IPS DF 4.7 (cell line): ENCODE results near the gene ALPK3.

Experiments used
- DNase-seq: peaks from one replicate; pipeline ENCODE4 v3.0.0-alpha.2; 2013; ENCODE audit warnings: low spot score; ENCODE audit errors: extremely low read depth

Gene ALPK3

DNA sequence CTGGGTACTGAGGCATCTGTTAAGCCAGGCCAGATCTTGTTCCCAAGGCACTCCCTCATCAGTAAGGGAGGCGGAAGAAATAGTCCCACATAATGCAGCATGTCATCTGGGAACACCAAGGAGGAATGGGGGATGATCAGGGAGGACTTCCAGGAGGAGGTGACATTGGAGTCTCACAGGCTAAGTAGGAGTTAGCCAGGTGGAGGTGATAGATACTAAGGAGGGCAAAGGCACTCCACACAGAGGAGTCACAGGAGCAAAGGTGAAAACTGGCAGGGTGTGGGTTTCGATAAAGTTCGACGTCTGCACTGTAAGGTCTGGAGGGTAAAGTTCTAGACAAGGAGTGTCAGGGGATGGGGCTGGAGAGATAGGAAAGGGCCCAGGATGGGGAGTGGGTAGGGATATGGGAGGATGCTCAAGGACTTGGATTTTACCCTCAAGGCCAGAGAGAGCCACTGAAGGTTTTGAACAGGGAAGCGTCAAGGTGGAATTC is 73.6 kb downstream of the ALPK3 start:
- no peak for DNase-seq

DNA sequence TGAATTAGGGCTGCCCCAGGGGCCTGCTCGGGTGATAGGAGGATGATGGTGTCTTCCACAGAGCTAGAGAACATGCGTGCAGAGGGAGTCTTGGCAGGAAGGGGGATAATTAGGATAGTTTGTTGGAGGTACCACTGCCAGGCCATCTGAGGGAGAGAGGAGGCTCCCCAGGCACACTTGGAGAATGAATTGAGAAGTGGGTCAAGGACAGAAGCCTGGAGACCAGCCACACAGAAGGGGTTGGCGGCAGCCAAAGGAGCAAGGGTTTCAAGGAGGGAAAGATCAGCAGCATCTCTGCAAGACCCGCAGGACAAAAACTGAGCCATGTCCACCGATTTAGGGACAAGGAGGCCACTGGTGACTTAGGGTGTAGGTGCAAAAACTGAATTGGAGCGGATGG is 74.2 kb downstream of the ALPK3 start:
- DNase-seq, result no peak

DNA sequence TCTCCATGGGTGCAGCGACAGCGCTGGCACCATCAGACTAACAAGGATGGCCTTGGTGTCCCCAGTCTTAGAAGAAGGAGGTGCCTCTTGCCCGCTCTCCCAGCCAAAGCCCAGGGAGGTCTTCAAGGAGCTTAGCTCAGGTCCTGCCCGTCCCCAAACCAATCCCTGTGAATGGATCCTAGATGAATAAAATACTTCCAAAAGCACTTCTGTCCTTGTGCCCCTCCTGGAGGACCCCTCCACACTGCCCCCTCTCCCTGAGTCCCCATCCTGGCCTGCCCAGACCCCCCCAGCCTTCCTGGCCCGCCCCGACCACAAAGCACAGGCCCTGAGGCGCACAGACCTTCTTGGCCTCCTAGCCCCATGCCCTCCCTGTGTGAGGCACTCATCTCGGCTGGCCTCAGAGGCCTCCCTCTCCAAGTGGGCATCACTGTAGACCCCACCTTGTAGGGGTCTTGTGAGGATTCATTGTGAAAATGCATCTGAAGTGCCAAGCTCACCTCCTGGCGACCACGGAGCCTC is 75.7 kb downstream of the ALPK3 start:
- no peak for DNase-seq

DNA sequence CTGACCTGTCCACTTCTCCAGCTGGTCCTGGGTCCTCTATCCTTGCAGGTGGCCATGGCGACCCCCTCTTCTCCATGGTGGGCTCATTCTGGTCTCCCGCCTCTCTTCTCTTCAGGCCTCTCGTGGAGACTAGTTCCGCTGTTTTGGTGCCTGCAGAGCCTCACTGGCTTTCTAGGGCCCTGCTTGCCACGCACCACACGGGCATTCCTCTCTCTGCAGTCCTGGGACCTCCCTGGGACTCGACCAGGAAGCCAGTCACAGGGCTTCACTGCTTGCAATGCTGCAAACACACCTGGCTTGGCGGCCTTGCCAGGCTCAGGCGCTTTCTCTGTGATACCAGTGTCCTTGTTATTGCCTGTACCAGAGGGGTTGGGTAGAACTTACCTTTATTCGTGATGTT is 76.5 kb downstream of the ALPK3 start:
- no peak for DNase-seq

DNA sequence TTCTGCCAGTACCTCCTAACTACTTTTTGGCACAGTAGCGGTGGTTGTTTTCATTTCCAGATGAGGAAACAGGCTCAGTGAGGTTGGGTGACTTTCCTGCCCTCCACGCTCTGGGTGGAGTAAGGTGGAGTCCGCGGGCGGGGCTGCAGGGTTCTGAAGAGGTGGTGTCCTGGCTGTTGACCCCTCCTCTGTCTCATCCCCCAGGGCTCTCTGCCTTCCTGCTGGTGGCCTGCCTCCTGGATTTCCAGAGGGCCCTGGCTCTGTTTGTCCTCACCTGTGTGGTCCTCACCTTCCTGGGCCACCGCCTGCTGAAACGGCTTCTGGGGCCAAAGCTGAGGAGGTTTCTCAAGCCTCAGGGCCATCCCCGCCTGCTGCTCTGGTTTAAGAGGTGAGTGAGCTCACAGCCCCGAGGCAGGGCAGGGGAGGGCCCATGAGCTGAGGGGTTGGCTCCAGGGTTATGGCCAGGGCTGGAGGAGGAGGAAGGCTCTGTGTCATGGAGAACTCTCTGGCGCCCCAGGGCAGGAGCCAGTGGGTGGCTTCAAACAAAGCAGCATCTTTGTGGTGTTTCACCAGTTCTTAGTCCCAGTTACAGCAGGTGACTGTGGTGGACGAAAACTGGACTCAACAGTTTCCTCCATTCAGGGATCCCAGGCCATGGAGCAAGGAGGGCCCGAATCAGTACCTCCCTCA is 77.7 kb downstream of the ALPK3 start:
- DNase-seq, result no peak

DNA sequence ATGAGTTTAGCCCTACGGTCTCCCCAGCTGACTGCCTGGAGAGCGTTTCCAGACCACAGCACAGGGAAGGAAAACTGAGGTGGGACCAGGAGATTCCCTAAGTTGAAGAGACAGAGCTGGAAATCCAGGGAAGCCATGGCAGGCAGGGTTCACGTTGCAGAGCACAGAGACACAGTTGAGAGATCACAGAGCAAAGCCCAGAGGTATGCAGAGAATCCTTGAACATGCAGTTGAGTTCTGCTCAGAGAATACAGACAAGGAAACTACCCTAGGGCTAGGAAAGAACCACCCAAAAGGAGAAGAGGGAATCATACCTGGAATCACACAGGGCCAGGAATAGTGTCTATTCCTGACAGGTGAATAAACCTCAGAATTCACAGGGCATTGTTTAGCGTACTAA is 81.6 kb downstream of the ALPK3 start:
- DNase-seq, result no peak

DNA sequence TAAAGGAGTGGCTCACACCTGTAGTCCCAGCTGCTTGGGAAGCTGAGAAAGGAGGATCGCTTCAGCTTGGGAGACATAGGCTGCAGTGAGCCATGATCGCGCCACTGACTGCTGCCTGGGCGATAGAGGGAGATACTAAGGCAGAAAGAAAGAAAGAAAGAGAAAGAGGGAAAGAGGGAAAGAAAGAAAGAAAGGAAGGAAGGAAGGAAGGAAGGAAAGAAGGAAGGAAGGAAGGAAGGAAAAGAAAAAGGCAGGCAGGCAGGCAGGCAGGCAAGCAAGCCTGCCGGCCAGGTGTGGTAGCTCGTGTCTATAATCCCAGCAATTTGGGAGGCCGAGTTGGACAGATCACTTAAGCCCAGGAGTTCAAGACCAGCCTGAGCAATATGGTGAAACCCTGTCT is 82.6 kb downstream of the ALPK3 start:
- no peak for DNase-seq

DNA sequence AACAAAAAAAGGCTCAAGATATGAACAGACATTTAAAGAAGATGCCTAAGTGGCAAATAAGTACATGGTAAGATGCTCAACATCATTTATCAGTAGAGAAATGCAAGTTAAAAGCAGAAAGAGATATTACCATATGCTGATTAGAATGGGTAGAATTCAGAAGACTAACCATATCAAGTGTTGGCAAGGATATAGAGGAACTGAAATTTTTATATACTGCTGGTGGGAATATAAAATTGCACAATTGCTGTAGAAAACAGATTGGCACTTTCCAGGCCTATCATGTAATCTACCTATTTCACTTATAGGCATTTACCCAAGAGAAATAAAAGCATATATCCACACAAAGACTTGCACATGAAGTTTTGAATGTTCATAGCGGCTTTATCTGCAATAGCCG is 84.4 kb downstream of the ALPK3 start:
- DNase-seq, result no peak

DNA sequence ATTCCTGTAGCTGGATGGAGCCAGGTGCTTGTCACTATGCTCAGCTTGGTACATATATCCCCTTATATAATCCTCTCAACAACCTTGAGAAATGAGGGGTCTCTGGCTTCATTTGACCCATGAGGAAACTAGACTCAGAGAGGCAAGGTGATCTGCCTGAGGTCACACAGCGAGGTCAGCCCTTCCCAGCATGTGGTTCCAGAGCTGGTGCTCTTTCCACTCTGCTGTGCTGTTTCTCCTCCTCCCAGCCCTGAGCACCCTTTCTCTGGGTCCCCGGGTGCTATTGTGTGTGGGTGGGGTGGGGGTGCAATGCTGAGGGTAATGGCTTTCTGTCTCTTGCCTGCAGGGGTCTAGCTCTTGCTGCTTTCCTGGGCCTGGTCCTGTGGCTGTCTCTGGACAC is 86.6 kb downstream of the ALPK3 start:
- DNase-seq, result no peak

DNA sequence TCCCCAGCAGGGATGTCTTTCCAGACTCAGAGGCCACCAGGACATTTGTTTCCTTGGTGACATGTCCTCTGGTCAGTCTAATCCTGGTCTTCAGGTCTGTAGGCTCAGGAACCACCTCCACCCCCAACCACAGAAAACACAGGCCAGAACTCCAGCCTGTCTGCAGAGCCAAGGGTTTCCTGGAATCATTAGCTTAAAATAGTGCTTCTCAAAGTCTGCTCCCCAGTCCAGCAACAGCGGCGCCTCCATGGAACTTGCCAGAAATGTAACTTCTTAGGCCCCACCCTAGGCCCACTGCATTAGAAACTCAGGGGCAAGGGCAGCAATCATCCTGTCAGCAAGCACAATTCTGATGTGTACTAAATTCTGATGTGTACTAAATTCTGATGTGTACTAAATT is 87.3 kb downstream of the ALPK3 start:
- no peak for DNase-seq

DNA sequence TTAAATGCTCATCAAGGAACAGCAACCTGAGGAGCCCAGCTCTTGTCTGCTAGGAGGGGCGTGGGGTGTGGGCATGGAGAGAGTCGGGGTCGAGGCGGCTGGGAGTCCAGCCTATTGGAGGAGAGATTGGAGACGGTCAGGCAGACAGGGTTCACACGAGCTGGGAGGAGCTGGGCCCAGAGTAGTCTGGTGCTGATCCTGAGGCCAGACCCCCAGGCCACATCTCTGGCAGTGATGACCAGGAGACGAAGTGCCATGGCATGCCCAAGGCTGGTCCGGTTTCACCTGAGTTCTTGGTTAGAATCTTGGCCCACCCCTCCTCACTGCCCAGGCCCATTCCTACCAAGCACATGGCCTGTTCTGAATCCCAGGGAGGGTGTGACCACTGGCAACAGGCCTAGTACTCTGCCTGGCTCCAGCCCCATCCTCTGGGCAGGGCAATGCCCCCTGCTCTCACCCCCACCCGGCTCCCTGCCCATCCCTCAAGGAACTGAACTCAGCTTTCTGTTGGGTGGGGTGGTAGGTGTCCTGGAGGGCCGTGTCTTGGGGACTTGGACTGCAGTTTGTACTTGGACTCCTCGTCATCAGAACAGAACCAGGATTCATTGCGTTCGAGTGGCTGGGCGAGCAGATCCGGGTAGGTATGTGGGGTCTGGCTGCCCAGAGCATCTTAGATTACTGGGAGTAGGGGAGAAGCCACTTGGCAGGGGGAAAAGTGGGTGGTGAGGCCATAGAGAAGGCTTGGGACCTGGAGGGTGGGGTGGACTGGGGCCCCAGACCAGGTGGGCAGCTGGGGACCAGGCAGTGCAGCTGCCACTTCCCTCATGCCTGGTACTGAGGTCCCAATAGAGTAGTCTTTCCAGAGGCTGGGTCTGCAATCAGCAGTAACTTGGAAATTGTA is 88.1 kb downstream of the ALPK3 start:
- no peak for DNase-seq

DNA sequence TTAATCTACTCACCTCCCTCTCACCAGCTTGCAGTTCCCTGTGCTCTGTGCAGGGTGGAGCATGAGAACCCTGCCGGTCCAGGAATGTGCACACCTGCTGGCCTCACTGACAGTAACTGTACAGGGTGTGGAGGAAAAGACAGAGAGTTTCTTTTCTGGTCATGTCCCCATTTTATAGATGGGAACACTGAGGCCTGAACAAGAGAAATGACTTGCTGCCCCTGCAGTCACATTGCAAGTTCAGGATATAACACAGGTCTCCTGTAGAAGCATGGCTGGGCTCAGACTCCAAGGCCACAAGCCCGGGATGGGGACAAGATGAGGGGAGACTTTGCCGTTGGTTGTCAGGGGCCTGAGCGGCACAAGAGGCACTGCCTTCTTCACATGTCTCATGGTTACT is 90.6 kb downstream of the ALPK3 start:
- no peak for DNase-seq

DNA sequence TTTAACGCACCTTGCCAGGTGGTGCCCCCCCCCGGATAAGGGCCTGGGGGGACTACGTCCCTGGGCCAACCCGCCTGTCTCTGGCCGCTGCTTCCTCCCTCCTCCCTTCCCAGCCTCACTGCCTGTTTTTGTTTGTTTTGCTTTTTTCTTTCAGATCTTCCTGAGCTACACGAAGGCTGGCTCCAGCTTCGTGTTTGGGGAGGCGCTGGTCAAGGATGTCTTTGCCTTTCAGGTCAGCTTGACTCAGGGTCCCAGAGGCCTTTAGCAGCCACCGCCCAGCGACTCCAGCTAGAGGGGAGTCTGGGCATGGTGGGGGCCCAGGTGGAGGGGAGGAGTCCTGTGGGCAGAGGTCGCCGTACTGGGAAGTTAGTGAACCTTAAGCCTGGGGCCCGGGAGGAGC is 91.4 kb downstream of the ALPK3 start:
- DNase-seq, result no peak

DNA sequence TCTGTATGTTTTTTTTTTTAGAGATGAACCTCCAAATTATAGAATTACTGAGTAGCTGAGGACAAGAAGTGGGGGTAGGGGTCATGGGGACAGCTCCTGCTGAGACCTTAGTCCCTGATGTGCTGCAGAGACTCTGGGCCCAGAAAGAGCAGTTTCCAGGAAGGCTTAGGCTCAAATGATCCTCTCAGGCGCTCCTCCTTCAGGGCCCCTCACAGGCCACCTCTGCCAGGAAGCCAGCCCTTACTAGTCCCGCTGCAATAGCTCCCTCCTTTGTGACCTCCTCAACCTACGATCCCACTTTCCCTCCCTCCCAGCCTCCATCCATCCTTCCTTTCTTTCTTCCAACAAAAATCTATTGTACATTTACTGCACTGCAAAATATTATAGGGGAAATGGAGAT is 91.9 kb downstream of the ALPK3 start:
- DNase-seq, result no peak

DNA sequence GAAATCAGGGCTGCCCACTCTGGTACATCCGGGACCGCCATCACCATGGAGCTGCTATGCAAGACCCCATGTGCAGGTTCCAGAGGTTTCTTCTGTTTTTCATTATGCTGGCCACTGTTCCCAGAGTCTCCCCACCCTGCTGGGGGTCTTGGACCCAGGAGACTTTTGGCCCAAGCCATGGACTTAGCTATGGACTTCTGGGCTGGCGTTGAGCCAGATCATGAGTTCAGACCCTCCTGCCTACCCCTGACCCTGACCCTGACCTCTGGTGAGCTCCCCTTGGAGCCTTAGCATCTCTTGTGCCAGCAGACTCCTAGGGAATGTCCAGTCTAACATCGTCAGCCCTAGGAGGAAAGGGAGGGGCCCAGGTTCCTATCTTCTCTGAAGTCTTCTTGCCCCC is 92.6 kb downstream of the ALPK3 start:
- no peak for DNase-seq

DNA sequence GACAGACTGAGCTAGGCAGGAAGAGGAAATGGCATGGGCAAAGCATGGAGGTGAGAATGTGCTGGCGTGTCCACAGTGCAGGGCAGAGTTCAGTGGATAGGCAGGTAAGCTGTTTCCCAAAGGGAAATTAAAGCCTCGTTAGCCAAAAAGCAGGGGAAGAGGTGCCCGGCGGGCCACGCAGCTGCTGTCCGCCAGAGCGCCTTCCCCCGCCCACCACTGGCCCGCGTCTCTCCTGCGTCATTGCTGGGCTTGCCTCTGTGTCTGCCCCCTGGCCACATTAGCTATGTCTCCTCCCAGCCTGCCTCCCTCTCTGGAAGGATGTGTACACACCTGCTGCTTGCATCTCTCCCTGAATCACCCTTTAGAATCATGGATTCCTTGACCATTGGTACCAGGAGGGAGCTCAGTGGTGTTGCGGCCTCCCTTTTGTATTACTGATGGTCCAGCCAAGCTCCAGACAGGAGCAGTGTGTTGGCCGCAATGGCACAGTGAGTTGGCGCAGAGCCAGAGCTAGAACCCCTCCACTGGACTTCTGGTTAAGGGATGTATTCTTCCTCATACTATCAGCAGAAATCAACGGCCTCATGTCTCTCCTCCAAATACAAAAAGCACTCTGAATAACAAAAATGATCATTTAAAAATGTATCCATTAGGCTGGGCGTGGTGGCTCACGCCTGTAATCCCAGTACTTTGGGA is 93.9 kb downstream of the ALPK3 start:
- DNase-seq, result no peak

DNA sequence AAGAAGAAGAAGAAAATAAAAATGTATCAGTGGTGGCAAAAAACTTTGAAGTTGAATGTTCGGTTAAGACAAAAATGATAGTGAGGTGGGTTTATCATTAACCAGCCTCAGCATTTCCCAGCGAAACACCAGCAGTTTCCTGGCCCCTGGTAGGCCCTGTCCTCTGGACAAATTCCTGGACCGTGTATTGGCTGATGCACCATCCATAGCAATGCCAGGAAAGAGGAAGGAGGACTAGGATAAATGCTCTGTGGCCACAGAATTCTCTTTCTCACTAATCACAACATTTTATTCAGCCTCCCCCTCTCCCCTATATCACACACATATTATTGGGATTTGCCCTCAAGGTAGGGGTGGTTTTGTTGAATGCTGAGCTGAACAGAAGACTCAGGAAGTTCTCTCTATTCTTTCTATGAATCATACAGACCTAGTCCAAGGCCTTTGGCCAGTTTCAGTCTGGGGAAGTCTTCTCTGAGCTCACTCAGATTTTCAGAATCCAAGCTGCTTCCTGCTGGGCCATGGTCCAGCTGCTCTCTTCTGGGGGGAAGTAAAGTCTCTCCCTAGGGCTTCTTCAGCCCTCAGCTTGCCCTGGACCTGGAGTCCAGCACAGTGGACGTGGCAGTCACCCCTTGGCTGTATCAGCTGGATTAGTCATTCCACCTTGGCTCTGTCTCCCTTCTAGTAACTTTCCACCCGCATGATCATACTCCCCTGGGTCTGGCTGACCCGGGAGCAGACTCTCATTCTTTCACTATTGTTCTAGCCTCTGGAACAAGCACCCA is 94.9 kb downstream of the ALPK3 start:
- DNase-seq, result no peak

DNA sequence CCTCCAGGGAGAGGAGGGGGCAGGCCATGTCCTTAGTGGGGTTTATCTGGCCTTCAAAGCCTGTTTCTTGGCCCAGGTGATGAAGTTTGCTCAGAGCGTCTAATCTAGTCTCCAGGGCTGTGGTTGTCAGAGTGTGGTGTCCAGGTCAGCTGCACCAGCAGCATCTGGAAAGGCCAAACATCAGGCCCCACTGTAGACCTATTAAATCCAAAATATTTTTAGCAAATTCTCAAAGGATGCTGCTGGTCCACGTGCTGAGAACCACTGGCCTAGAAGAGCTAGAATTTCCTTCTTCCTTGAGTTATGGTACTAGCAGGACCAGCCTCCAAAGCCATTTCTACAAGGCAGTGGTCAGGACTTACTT is 96.2 kb downstream of the ALPK3 start:
- DNase-seq, result no peak

DNA sequence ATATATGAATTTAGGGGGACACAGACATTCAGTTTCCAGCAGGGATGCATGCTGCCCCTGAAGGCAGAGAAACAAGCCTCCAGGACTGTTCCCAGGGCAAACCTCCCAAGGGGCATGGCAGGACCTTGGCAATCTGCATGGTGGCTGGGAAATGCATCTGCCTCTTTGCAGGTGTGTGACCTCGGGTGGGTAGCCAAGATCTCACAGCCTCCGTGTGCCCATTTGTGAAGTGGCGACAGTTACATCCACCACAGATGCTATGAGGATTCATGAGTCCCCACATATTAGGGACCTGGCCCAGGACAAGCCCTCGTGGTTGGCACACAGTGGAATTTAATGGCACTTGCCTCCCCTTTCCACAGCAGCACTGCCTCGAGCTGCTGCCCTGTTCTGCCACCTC is 97.2 kb downstream of the ALPK3 start:
- no peak for DNase-seq

DNA sequence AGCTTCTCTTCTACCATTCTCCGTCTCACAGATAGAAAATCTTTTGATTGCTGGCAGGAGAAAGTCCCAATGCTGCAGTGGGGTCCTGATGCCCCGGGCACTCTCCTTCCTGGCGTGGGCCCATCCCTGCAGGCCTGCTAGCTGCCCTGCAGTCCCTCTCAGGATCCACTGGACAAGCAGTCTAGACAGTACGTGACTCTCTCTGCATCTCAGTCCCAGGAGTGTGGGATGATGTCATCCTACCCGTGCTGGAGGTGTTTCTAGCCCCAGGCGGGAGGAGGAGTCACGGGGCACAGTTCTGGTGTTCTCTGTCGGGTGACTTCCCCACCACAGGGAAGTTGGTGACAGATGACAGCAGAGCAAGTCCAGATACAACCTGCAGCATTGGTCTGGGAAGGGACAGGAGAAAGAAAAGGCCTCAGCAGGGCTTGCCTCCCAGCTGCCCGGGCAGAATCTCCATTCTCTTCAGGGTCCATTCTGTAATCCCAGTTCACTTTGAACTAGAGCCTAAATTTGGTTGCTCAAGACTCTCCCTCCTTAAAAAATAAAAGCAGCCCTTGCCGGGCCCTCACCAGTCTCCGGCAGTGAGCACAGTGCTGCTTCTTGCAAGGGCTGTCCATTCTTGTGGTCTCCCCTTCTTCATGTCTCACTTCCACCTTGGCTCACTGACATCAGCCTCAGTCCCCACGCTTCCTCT is 97.9 kb downstream of the ALPK3 start:
- DNase-seq, result no peak

DNA sequence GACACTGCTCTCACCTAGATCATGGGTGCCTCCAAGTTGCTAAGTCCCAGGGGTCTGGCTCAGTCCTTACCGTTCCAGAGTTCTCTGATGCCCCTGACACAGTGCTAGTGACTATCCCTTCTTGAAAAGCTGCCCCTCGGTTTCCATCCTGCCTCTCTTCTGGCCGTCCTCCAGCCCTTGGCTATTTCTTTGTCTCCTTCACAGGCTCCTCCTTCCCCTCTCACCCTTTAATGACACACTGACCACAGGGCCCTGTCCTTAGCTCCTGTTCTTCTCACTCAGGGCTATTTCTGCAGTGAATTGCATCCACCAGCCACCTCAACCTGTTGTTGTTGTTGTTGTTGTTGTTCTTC is 98.4 kb downstream of the ALPK3 start:
- no peak for DNase-seq
